HEK293 (cell line): ENCODE results near the gene NPAS2.

Experiments
- CTCF ChIP-seq: fragments of 450-650 bp; formaldehyde crosslinking; IDR thresholded peaks from 2 replicates; pipeline ENCODE4 v1.5.1; 2016; ENCODE audit warnings: missing biosample characterization, missing genetic modification characterization
- KLF9 ChIP-seq: fragments of 450-650 bp; formaldehyde crosslinking; IDR thresholded peaks from 2 replicates; pipeline ENCODE4 v1.5.1; 2016; ENCODE audit warnings: missing biosample characterization, missing genetic modification characterization, low read depth
- SCRT1 ChIP-seq: fragments of 450-650 bp; formaldehyde crosslinking; IDR thresholded peaks from 2 replicates; pipeline ENCODE4 v1.5.1; 2016; ENCODE audit warnings: missing biosample characterization, missing genetic modification characterization, borderline replicate concordance

DNA sequence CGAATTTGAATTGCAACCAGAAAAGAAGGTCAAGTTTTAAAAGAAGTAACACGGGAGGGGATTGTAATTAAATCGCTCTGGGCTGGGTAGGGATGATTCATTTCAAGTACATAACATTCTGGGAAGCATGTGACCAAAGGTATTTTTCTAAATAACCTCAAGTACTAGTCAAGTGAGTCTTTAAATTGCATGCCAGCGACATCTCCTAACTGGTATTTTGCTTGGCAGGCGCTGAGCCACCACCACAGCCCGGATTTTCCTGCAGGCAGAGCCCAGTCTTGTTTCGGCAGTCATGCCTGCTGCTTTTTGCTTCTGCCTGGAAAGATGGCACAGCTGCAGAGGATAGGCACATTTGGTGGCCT, 33.7 kb upstream of the NPAS2 start:
- no peak for TF ChIP-seq KLF9 (tag by site-specific recombination)
- no peak for TF ChIP-seq CTCF
- TF ChIP-seq SCRT1, result no peak
